Measurements from ENCODE around the gene MINK1.

Gene MINK1

DNA sequence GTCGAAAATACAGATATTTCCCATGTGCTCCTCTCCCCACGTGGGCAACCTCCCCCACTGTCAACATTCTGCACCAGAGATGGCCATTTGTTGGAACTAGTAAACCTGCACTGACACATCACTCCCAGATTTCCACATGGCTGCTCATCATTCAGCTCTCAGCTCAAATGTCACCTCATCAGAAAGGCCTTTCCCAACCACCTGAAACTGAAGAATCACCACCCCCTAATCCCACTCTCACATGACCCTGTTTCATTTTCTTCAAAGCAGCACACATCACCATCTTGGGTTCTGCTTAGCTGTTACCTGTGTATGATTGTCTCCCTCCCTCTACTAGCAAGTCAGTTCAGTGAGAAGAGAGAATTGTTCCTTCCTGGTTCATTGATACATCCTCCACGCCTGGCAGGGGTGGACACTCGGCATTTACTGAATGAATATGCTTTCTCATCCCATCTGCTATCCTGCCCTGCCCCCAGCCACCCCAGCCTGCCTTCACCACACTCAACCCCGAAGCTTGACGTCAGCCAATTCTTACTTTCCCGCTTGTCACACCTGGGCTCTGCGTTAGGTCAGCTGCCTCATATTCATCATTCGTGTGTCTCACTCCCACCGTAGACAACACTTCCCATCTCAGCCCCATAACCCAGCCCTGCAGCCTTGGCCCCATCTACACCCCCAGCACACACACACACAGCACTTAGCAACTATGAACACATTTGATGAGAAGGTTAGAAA is 32.5 kb upstream of the MINK1 start:
- no peak for DNase-seq (ENCODE audit: low read depth)
- no peak overlapping the region for H3K4me3 ChIP-seq (ENCODE audit: control insufficient read depth, low read depth, low read length)
- TF ChIP-seq, protein P1, sequence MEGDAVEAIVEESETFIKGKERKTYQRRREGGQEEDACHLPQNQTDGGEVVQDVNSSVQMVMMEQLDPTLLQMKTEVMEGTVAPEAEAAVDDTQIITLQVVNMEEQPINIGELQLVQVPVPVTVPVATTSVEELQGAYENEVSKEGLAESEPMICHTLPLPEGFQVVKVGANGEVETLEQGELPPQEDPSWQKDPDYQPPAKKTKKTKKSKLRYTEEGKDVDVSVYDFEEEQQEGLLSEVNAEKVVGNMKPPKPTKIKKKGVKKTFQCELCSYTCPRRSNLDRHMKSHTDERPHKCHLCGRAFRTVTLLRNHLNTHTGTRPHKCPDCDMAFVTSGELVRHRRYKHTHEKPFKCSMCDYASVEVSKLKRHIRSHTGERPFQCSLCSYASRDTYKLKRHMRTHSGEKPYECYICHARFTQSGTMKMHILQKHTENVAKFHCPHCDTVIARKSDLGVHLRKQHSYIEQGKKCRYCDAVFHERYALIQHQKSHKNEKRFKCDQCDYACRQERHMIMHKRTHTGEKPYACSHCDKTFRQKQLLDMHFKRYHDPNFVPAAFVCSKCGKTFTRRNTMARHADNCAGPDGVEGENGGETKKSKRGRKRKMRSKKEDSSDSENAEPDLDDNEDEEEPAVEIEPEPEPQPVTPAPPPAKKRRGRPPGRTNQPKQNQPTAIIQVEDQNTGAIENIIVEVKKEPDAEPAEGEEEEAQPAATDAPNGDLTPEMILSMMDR (IDR thresholded peaks at IDR 0.05; ENCODE audit: control insufficient read depth, insufficient read depth, low read depth, low read length, missing control alignments) = no peak

DNA sequence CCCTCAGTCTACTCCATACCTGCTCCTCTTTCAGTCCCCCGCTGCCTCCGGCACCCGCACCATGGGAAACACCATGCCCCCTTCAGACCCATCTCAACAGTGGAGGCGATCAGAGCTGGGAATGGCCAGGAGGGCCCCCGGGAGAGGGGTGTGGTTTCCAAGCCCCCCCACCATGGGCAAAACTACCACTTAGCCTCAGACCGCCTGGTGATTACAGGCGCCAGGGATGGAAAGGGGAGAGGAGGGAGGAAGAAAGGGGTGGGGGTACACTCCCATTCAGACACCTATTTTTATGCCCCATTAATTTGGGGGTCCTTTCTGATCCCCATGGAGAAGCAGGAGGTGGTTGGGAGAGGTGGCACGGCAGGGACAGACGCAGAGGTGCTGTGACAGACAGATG is 30.9 kb upstream of the MINK1 start, which contains the start of gene C17orf114:
TSS of gene C17orf114 (minus strand) at position 101 of the 400 bp plus-strand sequence.
- DNase-seq (ENCODE audit: low read depth) = no peak
- H3K4me3 ChIP-seq (ENCODE audit: control insufficient read depth, low read depth, low read length) = no peak within 1 kb of the TSS
- TF ChIP-seq, protein P1 (IDR thresholded peaks at IDR 0.05; ENCODE audit: control insufficient read depth, insufficient read depth, low read depth, low read length, missing control alignments) = no peak

DNA sequence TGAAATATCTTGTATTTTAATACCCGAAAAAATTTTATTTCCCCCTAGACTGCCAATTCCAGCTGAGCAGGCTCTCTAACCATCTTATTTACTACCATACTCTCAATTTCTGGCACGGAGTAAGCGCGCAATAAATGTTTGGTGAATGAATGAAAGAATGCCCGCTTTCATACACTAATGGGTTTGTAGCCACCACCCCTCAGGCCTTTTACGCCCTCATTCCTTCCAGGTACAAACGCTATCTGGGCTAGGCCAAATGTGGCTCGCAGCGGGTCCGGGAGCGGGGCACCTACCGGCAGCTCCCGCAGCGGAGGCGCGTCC is 26.7 kb upstream of the MINK1 start:
- H3K4me3 ChIP-seq (ENCODE audit: control insufficient read depth, low read depth, low read length) = peak overlapping the region; percentile 79
- DNase-seq (ENCODE audit: low read depth) = no peak
- TF ChIP-seq, protein P1 (IDR thresholded peaks at IDR 0.05; ENCODE audit: control insufficient read depth, insufficient read depth, low read depth, low read length, missing control alignments) = no peak

DNA sequence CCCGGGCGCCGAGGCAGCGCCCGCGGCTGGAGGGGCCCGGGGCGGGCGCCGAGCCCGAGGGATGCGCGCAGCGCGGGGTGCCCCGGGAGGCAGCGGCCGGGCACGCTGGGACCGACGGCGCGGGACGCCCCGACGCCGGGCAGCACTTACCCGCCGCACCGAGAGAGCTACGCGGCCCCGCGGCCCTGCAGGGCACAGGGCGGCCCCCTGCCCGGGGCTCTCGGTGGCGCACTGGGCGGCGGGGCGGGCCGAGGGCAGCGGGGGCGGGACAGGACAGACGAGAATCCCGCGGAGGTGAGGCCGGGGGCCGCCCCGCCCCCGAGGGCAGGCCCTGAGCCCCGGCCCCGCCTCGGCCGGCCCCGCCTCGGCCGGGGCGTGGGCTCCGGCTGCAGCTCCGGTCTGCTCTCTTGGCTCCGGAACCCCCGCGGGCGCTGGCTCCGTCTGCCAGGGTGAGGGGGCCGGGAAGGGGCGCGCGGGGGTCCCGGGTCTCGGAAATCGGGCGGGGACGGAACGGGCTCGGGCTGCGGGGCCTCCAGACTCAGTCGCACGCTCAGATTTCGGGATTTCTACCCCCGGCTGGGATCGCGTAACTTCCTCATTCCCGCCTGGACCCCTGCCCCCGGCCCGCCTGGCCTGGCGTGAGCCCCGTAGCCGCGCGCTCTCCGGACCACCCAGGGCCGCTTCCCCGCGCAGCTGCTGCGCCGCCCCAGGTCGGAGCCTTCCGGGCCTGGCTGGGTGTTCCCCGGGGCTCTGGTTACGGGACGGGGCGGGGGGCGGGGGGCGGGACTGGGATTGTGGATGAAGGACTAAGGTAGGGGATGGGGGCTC is 26.1 kb upstream of the MINK1 start, which contains the start of gene PLD2:
TSS of gene PLD2 (plus strand) at position 376 of the 828 bp plus-strand sequence. CDS start 621 bp downstream, outside the sequence.
- TF ChIP-seq, protein P1 (IDR thresholded peaks at IDR 0.05; ENCODE audit: control insufficient read depth, insufficient read depth, low read depth, low read length, missing control alignments) = no peak
- no peak for DNase-seq (ENCODE audit: low read depth)
- peak within 1 kb of the TSS; percentile 79 for H3K4me3 ChIP-seq (ENCODE audit: control insufficient read depth, low read depth, low read length)

DNA sequence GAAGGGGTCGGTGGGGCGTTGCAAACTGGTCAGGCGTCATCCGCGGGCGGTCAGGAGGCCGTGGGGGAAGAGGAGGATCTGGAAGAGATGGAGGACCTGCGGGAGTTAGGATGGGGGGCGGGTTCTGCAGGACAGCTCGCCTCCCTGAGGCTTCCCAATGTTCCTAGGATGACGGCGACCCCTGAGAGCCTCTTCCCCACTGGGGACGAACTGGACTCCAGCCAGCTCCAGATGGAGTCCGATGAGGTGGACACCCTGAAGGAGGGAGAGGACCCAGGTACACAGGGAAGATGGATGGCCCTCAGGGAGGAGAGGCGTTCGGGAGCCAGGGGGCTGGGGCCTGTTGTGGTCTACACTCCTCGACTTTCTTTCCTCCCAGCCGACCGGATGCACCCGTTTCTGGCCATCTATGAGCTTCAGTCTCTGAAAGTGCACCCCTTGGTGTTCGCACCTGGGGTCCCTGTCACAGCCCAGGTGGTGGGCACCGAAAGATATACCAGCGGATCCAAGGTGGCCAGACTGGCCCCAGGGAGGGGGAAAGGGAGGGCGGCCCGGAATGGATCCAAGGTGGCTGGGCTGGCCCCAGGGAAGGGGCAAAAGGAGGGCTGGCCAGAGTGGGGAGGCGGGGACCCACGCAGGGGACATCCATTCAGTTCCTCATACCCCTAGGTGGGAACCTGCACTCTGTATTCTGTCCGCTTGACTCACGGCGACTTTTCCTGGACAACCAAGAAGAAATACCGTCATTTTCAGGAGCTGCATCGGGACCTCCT is 25.3 kb upstream of the MINK1 start:
- H3K4me3 ChIP-seq (ENCODE audit: control insufficient read depth, low read depth, low read length) = peak overlapping the region; percentile 79
- TF ChIP-seq, protein P1 (IDR thresholded peaks at IDR 0.05; ENCODE audit: control insufficient read depth, insufficient read depth, low read depth, low read length, missing control alignments) = no peak
- no peak for DNase-seq (ENCODE audit: low read depth)

GRCh38 chr17:4808378-4808767 is 24.8 kb upstream of the MINK1 start:
- H3K4me3 ChIP-seq (ENCODE audit: control insufficient read depth, low read depth, low read length) = no peak overlapping the region
- TF ChIP-seq, protein P1 (IDR thresholded peaks at IDR 0.05; ENCODE audit: control insufficient read depth, insufficient read depth, low read depth, low read length, missing control alignments) = no peak

More at GRCh38 chr17:4808378-4808767, 24.8 kb upstream of the MINK1 start:
- DNase-seq (ENCODE audit: low read depth) = no peak
